ENCODE data around the gene C4BPA. TPM values are rescaled to one million over a fixed set of nuclear protein-coding genes. Genes with fewer than 3 reads are reported as not detected.

C4BPA gene
- total and polyA plus RNA-seq, 9 of the 15 experiments (the other 6 are each of a cell fraction or from before 2014, with no cell fraction given) = 0.04 to 0.22 (median 0.11) TPM; not detected in 3

DNA sequence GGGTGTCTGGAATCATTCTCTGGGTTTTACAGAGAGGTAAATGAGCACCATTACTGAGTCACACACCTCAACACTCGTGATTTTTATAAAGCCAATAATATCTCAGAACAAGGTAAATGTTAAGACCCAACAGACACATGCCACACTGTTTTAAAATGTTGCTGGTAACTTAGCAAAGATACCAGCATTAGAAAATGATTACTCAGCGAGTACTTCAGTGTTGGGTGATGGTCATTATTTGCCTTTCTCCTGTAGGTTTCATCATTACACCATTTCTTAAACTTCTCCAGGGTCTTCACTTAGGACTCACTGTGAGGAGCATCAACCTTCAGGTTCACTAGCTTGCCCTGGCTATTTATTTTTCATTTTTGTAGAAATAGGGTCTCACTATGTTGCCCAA is 22.2 kb upstream of the C4BPA start:
- CTCF ChIA-PET (ENCODE audit: low intra/inter-chr PET ratio) = no interaction called here
- no TSS peak for BruUV-seq (replicated peaks)
- in situ Hi-C loops (cut with MboI) (no loop called here), intact Hi-C loops (cut with micrococcal nuclease) (loop anchor here (5.0 kb wide), 1 partner anchor 240 kb away; the partner anchor contains the start of gene CD55)
- Histone ChIP-seq H3K79me2 (ENCODE audit: control insufficient read depth, insufficient read depth, low read length) (no peaks in the 10 kb centered on the region), H4K20me1 (replicated peaks; ENCODE audit: control insufficient read depth, insufficient read depth, low read length) (no peaks in the 10 kb centered on the region), H3K27me3 (ENCODE audit: control insufficient read depth in 2 of 2, insufficient read depth in 2 of 2, low read length in 2 of 2) (no peaks in the 10 kb centered on the region), H3K4me3 (no peak overlapping the region), H2AFZ (ENCODE audit: low read depth, low read length) (no peak overlapping the region), H3K9ac (ENCODE audit: insufficient read depth in 1 of 2, low read depth in 2 of 2, low read length in 2 of 2) (no peak overlapping the region), H3K4me2 (ENCODE audit: insufficient read depth, low read length) (no peak overlapping the region), H3K9me3 (replicated peaks; ENCODE audit: control insufficient read depth, insufficient read depth, low read depth, low read length) (no peaks in the 10 kb centered on the region), H3K36me3 (ENCODE audit: control insufficient read depth, insufficient read depth, low read length) (no peaks in the 10 kb centered on the region; the same call in 2 of the 3 replicates), H3K27ac (ENCODE audit: extremely low read depth, low read depth, low read length) (no peak overlapping the region), H3K9me1 (ENCODE audit: control insufficient read depth, insufficient read depth, low read length) (no peaks in the 10 kb centered on the region), H3K4me1 (replicated peaks in 1 of 2; ENCODE audit: control insufficient read depth in 2 of 2, insufficient read depth in 2 of 2, low read length in 2 of 2) (peaks cover 0 to 21% of the 10 kb centered on the region in 2 experiments; a peak in 4 of 5 replicates)
- no peak for DNase-seq (ENCODE audit: extremely low read depth in 1 of 4, low spot score in 3 of 4)
- no peak for FAIRE-seq
- no peak for ATAC-seq
- POLR2A ChIA-PET = no interaction called here
- TF ChIP-seq C11orf30 (IDR thresholded peaks at IDR 0.05; ENCODE audit: low read depth) (peak; percentile 82), CHD2 (IDR thresholded peaks at IDR 0.05; ENCODE audit: low read depth, low read length) (no peak), SRSF3 (IDR thresholded peaks at IDR 0.05; ENCODE audit: insufficient read depth, low read length) (no peak), MAFG (tag; conservative IDR thresholded peaks at IDR 0.05) (peak; percentile 67), HEY1 (CRISPR knock-in tag; IDR thresholded peaks at IDR 0.05; ENCODE audit: borderline replicate concordance) (no peak), MAFK (IDR thresholded peaks at IDR 0.05; ENCODE audit: low read length) (peak; percentile 44; the same call in 1 of the 2 replicates), NFE2 (IDR thresholded peaks at IDR 0.05; ENCODE audit: low read depth) (no peak), ZNF316 (IDR thresholded peaks at IDR 0.05) (peak; percentile 88), DIDO1 (tag; IDR thresholded peaks at IDR 0.05; ENCODE audit: low read depth) (no peak), HCFC1 (IDR thresholded peaks at IDR 0.05; ENCODE audit: low read depth, low read length) (no peak), MAFF (IDR thresholded peaks at IDR 0.05; ENCODE audit: low read length) (peak; percentile 59)
- TF ChIP-seq, protein P1, sequence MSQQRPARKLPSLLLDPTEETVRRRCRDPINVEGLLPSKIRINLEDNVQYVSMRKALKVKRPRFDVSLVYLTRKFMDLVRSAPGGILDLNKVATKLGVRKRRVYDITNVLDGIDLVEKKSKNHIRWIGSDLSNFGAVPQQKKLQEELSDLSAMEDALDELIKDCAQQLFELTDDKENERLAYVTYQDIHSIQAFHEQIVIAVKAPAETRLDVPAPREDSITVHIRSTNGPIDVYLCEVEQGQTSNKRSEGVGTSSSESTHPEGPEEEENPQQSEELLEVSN (IDR thresholded peaks at IDR 0.05; ENCODE audit: borderline replicate concordance in 1 of 2, extremely low read depth in 1 of 2, insufficient read depth in 1 of 2, insufficient read length in 1 of 2, low read depth in 1 of 2, low read length in 1 of 2, poor library complexity in 1 of 2, severe bottlenecking in 1 of 2) = no peak
- TF ChIP-seq, protein P2, sequence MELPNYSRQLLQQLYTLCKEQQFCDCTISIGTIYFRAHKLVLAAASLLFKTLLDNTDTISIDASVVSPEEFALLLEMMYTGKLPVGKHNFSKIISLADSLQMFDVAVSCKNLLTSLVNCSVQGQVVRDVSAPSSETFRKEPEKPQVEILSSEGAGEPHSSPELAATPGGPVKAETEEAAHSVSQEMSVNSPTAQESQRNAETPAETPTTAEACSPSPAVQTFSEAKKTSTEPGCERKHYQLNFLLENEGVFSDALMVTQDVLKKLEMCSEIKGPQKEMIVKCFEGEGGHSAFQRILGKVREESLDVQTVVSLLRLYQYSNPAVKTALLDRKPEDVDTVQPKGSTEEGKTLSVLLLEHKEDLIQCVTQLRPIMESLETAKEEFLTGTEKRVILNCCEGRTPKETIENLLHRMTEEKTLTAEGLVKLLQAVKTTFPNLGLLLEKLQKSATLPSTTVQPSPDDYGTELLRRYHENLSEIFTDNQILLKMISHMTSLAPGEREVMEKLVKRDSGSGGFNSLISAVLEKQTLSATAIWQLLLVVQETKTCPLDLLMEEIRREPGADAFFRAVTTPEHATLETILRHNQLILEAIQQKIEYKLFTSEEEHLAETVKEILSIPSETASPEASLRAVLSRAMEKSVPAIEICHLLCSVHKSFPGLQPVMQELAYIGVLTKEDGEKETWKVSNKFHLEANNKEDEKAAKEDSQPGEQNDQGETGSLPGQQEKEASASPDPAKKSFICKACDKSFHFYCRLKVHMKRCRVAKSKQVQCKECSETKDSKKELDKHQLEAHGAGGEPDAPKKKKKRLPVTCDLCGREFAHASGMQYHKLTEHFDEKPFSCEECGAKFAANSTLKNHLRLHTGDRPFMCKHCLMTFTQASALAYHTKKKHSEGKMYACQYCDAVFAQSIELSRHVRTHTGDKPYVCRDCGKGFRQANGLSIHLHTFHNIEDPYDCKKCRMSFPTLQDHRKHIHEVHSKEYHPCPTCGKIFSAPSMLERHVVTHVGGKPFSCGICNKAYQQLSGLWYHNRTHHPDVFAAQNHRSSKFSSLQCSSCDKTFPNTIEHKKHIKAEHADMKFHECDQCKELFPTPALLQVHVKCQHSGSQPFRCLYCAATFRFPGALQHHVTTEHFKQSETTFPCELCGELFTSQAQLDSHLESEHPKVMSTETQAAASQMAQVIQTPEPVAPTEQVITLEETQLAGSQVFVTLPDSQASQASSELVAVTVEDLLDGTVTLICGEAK (IDR thresholded peaks at IDR 0.05) = no peak
- TF ChIP-seq, protein P2 (CRISPR knock-in tag; IDR thresholded peaks at IDR 0.05) = no peak
- WGBS (ENCODE audit: insufficient coverage, low coverage, missing lambda C conversion rate) = 35% methylated on average over 2 of the region's 2 CpGs

Data from K562 (cell line).